H54 (cell line): Measurements from ENCODE around the gene FAIM2.

Experiments used
- DNase-seq: peaks from one replicate; pipeline ENCODE4 v3.0.0; 2011; ENCODE audit warnings: low spot score, mixed read lengths; ENCODE audit not compliant: insufficient read length
- FAIRE-seq: peaks from 3 replicates; lab custom pipeline; 2011; peaks lifted over from hg19 to GRCh38; lab: Jason Lieb, UNC
- POLR2A ChIP-seq: IDR thresholded peaks from 2 replicates; pipeline ENCODE4 v1.6.1; 2011; ENCODE audit warnings: low read depth, mild to moderate bottlenecking, low read length

The FAIM2 gene

DNA sequence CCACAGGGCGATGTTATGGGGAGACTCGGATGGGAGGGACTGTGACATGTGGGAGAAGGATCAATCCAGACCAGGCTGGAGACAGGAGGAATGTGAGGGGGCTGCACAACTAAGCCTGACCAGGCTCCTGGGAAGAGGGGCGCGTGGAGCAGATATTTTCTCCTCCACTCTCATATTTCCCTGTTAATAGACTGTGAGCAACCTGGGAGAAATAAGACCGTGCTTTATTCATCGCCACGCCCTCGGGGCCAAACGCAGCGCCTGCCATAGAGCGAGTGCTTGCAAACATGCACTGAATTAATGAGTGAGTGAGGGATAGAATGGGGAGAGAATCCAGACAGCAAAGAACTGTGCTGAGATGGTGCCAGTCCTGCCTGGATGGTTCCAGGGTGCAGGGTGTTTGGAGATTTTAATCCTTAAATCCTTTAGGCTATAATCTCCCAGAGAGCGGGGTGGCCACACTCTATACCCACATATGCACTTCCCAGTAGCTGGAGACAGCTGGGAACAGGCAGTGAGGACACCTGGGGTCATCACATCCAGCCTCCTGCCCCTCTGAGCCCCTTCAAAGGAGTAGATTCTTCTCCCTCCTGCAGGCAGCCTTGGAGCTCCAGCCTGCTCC is 13.6 kb upstream of the FAIM2 start:
- DNase-seq = no peak
- no peak for TF ChIP-seq POLR2A
- FAIRE-seq = no peak

DNA sequence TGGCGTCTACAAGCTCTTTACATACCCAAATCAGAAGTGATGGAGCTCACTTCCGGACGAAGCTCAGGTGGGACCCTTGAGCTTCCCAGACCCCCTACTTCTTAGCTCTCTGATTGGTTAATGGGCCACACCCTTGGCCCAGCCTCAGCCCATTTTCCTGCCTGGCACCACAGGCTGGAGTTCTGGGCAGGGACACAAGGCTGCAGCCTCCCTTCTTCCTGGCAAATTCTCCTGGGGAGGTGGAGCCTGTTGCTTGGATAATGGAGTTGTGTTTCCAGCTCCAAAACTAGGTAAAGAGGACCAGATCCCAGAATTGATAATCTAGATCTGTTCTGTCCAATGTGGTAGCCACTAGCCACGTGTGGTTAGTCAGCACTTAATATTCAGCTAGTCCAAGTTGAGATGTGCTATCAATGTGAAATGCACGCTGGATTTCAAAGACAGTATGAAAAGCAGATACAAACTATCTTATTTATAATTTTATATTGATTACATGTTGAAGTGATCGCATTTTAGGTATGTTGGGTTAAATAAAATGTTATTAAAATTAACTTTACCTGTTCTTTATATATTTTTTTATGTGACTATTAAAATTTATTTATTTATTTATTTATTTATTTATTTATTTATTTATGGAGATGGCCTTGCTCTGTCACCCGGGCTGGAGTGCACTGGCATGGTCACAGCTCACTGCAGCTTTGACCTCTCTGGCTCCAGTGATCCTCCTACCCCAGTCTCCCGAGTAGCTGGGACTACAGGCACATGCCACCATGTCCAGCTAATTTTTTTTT is 12.6 kb upstream of the FAIM2 start:
- no peak for TF ChIP-seq POLR2A
- DNase-seq (no peak), FAIRE-seq (no peak)

GRCh38 chr12:49912345-49913255 is 8.9 kb upstream of the FAIM2 start:
- no peak for FAIRE-seq
- no peak for DNase-seq
- no peak for TF ChIP-seq POLR2A

DNA sequence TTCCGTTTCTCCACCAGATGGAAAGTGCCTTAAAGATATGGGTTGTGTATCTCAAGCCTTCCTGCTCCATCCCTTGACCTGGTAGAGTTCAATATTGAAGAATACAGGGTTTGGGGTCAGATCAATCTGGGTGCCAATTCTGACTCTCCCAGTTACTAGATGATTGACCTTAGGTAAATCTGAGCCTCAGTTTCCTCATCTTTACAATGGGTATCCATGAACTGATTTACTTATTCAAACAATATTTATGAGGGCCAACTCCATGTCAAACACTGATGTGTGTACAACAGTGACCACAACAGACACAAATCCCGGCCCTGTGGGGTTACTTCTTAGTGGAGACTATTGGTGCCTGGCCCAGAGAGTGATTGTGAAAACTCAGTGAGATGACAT is 7.5 kb upstream of the FAIM2 start:
- no peak for TF ChIP-seq POLR2A
- no peak for FAIRE-seq
- DNase-seq = no peak

GRCh38 chr12:49910331-49911212 is 6.9 kb upstream of the FAIM2 start:
- no peak for DNase-seq
- no peak for TF ChIP-seq POLR2A
- FAIRE-seq = no peak

DNA sequence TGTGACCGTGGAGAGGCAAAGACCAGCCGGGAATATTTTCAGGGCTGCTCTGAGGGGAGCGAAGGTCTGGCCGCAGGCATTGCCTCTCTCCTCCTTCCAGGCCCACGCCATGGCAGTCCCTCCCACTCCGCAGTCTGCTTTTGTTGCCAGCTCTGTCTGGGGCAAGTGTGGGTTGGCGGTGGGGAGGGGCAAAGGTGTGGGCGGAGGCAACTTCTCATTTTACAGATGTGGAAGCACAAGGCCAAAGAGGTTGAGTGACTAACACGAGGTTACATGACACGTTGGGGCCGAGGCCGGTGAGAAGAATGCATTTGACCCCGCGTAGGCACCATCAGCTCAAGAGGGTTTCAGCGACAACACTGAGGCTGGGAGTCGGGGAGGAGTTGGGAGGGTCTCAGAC is 6.1 kb upstream of the FAIM2 start:
- no peak for DNase-seq
- TF ChIP-seq POLR2A = no peak
- FAIRE-seq = no peak

GRCh38 chr12:49909356-49909755 is 5.7 kb upstream of the FAIM2 start:
- FAIRE-seq = no peak
- no peak for DNase-seq
- TF ChIP-seq POLR2A = no peak

- no peak for TF ChIP-seq POLR2A
- FAIRE-seq (no peak), DNase-seq (no peak)
These were observed 3.7 kb upstream of the FAIM2 start for GRCh38 chr12:49907352-49907751.

DNA sequence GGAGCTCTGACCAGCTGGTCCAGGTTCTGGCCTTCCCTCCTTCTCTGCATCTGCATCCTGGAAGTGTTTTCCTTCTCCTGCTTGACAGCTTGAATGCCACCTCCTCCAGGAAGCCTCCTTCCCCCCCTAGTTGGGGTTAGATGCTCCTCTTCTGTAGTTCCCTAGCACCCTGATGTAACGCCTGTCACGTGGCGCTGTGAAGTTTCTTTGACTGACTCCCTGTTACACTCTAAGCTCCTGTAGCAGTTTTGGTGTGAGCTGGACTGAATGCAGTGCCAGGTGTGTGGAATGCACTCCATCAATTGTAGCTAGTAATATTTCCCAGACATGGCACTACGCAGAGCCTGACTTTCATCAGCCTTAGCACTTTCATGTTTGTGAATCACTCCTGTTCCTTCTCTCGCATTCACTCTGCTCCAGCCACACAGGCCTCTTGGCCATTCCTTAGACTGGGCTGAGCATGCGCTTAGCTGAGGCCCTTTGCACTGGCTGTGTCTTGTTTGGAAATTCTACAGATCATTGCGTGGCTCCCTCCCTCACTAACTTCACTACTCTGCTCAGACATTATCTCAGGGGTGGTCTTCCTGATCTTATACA is 2.1 kb upstream of the FAIM2 start:
- FAIRE-seq (no peak), DNase-seq (no peak)
- no peak for TF ChIP-seq POLR2A

DNA sequence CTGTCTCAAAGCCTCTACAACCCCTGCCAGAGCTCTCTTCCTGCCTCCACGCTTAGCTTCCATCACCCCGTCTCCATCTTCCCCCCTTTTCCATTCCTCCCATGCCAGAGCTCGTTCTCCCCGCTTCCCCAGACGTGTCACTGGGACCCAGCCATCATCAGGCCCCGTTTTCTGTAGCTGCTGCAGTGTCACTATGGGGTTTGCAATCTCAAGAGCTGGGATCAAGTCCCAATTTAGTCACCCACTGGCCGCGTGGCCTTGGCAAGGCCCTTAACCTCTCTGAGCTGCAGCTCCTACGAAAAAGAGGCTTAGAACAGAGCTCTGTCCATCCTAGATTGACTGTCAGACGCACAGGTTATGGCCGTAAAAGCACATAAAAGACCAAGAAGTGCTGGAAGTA is 901 bp upstream of the FAIM2 start:
- no peak for FAIRE-seq
- no peak for TF ChIP-seq POLR2A
- DNase-seq = no peak

GRCh38 chr12:49903351-49903699 is 375 bp downstream of the FAIM2 start:
- no peak for TF ChIP-seq POLR2A
- FAIRE-seq = no peak

GRCh38 chr12:49902399-49903350 is 1.0 kb downstream of the FAIM2 start:
- FAIRE-seq (no peak), DNase-seq (no peak)
- no peak for TF ChIP-seq POLR2A

More at GRCh38 chr12:49903351-49903699, 375 bp downstream of the FAIM2 start:
- DNase-seq = no peak
